Astrocyte of the spinal cord (primary cell): Measurements from ENCODE around the gene ADAP2.
"Not testable (repeated sequence)": the region's sequence is repeated elsewhere in the genome, so short reads cannot be mapped to it uniquely, and the experiment has no call there.

Experiments used
- DNase-seq: peaks from one replicate; pipeline ENCODE4 v3.0.0; 2011; ENCODE audit warnings: low read depth, low spot score
- H3K4me3 ChIP-seq: 2 replicates; pipeline ENCODE4 v1.5.1; 2011; ENCODE audit warnings: low read depth, mild to moderate bottlenecking, low read length, moderate library complexity
- in situ Hi-C: cut with HindIII; loops from 2 replicates; pipeline ENCODE4 v1.10.0; 2017; ENCODE audit warnings: low sequenced_read_pairs
- TF ChIP-seq, protein P1 (sequence below): IDR thresholded peaks from 2 replicates; pipeline ENCODE4 v1.5.1; 2012; ENCODE audit warnings: low read depth, mild to moderate bottlenecking, low read length, inconsistent platforms

ADAP2 gene

DNA sequence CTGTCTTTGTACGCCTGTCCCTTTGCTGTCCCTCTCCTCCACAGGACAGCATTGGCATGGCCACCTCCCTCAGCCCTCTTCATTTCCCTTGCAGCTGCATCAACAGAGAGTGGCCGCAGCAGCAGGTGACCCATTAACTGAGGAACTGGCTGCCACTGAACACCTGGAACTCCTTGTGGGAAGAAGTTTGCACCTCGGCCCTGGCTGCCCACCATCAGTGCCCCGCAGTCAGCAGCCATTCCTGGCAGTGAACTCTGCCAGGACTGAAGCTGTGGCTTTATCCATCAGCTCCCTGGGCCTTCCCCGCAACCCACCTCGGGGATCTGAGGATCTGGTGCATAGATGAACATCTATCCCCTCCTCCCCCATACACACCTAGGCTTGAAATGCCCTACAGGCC, 36.0 kb downstream of the ADAP2 start:
- TF ChIP-seq, protein P1, sequence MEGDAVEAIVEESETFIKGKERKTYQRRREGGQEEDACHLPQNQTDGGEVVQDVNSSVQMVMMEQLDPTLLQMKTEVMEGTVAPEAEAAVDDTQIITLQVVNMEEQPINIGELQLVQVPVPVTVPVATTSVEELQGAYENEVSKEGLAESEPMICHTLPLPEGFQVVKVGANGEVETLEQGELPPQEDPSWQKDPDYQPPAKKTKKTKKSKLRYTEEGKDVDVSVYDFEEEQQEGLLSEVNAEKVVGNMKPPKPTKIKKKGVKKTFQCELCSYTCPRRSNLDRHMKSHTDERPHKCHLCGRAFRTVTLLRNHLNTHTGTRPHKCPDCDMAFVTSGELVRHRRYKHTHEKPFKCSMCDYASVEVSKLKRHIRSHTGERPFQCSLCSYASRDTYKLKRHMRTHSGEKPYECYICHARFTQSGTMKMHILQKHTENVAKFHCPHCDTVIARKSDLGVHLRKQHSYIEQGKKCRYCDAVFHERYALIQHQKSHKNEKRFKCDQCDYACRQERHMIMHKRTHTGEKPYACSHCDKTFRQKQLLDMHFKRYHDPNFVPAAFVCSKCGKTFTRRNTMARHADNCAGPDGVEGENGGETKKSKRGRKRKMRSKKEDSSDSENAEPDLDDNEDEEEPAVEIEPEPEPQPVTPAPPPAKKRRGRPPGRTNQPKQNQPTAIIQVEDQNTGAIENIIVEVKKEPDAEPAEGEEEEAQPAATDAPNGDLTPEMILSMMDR = no peak
- H3K4me3 ChIP-seq = no peak overlapping the region
- DNase-seq = no peak
- in situ Hi-C loops = no loop called here

DNA sequence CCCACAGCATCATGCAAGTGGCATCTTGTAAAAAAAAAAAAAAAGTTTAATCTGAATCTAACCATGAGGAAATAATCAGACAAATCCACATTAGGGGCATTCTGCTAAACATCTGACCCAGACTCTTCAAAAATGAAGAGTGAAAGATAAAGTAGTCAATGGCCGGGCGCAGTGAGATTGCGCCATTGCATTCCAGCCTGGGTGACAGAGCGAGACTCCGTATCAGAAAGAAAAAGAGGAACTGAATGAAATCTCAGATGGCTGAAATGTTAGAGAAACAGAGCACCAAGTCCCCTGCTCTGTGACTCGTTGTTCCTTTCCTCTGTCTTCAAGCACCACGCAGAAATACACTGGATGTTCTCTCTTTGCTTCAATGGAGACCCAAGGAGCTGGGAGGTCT, 36.4 kb downstream of the ADAP2 start:
- TF ChIP-seq, protein P1 = no peak
- no peak for DNase-seq
- no peak overlapping the region for H3K4me3 ChIP-seq
- in situ Hi-C loops = no loop called here

DNA sequence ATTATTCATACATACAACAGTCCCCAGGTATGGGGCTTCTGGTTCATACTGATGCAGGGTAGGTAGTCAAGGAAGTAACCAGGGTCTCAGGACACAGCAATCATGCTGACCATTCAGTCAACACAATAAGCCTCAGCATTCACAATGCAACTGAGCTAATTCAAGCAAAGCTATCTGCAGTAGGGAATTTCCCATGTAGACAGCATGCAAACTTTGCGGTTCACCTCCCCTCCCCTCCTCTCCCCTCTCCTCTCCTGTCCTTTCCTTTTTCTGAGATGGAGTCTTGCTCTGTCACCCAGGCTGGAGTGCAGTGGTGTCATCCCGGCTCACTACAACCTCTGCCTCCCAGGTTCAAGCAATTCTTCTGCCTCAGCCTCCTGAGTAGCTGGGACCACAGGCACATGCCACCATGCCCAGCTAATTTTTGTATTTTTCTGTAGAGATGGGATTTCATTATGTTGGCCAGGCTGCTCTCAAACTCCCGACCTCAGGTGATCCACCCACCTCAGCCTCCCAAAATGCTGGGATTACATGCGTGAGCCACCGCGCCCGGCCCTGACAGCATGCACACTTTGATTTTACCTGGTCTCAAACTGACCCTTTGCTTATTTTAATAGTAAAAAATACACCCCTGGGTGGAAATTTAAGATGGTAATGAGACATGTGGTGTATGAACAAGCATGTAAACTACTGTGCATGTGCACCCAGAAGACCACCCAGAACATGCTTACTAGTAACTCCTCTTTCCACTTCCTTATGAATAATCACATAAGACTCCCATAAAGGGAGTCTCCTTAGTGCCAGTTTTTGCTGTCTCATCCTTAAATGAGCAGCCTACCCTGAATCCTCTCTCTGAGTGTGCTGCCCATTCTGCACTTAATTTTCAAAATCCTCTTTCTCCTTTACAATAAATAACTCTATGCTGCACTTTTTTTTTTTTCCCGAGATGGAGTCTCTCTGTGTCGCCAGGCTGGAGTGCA, 39.8 kb downstream of the ADAP2 start:
- TF ChIP-seq, protein P1 = no peak
- no peak overlapping the region for H3K4me3 ChIP-seq
- DNase-seq = no peak
- in situ Hi-C loops = no loop called here

DNA sequence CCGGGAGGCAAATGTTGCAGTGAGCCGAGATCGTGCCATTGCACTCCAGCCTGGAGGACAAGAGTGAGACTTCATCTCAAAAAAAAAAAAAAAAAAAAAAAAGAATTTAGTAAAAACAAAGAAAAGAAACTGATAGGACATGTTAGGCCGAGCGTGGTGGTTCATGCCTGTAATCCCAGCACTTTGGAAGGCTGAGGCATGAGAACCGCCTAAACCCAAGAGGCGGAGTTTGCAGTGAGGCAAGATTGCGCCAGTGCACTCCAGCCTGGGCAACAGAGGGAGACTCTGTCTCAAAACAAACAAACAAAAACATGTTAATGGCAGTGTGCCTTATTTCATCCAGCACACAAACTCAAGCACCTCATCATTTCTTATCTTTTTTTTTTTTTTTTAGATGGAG, 42.6 kb downstream of the ADAP2 start:
- DNase-seq, H3K4me3 ChIP-seq, in situ Hi-C loops: not testable (repeated sequence)

DNA sequence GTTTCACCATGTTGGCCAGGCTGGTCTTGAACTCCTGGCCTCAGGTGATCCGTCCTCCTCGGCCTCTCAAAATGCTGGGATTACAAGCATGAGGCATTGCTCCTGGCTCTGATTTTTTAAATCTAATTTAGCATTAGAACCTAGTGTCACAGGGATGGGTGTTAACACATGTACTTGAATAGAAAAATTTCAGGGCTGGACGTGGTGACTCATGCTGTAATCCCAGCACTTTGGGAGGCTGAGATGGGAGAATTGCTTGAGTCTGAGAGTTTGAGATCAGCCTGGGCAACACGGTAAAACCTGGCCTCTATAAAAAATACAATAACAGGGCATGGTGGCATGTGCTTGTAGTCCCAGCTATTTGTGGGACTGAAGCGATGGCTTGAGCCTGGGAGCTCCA, 43.1 kb downstream of the ADAP2 start:
- TF ChIP-seq, protein P1 = no peak
- in situ Hi-C loops = no loop called here
- H3K4me3 ChIP-seq = no peak overlapping the region
- no peak for DNase-seq

DNA sequence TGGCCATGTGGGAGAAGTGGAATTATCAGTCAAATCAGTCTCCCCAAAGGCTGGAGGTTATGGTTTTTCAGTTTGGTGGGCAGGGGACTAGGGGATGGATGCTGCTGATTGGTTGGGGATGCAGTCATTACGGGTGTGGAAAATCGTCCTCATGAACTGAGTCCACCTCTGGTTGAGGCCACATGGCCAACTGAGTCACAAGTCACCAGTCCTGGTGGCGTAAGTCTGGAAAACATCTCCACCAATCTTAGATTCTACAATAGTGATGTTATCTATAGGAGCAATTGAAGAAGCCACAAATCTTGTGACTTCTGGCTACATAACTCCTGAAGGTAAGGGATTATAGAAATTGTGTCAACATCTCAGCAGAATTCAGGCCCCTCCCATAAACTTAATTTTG, 43.9 kb downstream of the ADAP2 start:
- DNase-seq = no peak
- H3K4me3 ChIP-seq = no peak overlapping the region
- in situ Hi-C loops = no loop called here
- TF ChIP-seq, protein P1 = no peak

DNA sequence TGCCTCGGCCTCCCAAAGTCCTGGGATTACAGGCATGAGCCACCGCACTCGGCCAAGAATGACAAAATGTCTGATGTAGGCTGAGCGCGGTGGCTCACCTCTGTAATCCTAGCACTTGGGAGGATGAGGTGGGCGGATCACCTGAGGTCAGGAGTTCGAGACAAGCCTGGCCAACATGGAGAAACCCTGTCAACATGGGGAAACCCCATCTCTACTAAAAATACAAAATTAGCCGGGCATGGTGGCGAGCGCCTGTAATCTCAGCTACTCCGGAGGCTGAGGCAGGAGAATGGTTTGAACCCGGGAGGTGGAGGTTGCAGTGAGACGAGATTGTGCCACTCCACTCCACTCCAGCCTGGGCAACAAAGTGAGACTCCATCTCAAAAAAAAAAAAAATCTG, 46.2 kb downstream of the ADAP2 start:
- DNase-seq, H3K4me3 ChIP-seq, in situ Hi-C loops: not testable (repeated sequence)
